Right lobe of liver (tissue), 6 donors: ENCODE data around the gene VPS18. TPM values are rescaled to one million over a fixed set of nuclear protein-coding genes. Genes with fewer than 3 reads are reported as not detected.

Source experiments
- ATAC-seq, 4 donors: fragments of 200-7000 bp; cut with Tn5 transposase; one replicate each; pipeline ENCODE4 v1.9.1; 2020; ENCODE audit warnings: mild to moderate bottlenecking in 4 of 4, moderate library complexity in 4 of 4
- DNase-seq, 3 donors: peaks; one replicate each; pipeline ENCODE4 v3.0.0-alpha.2; 2020
- H3K27ac ChIP-seq, 3 donors: fragments of 200-600 bp; one replicate each; pipeline ENCODE4 v1.8.0; 2022
- H3K27me3 ChIP-seq, 2 donors: fragments of 200-600 bp; one replicate each; pipeline ENCODE4 v1.8.0; 2022
- H3K36me3 ChIP-seq, 4 donors: fragments of 200-600 bp; sonication (generic) in 1 of 4; one replicate each; pipeline versions ENCODE4 v1.5.1 to v1.8.0; 2017 to 2022; ENCODE audit warnings: control low read depth in 1 of 4
- H3K4me1 ChIP-seq, 4 donors: fragments of 200-600 bp; sonication (generic) in 1 of 4; one replicate each; pipeline versions ENCODE4 v1.5.1 to v1.8.0; 2017 to 2022; ENCODE audit warnings: control low read depth in 1 of 4
- H3K4me3 ChIP-seq, 3 donors: fragments of 200-600 bp; one replicate each; pipeline ENCODE4 v1.8.0; 2022
- H3K9me3 ChIP-seq, 4 donors: fragments of 200-600 bp; sonication (generic) in 1 of 4; one replicate each; pipeline versions ENCODE4 v1.5.1 to v1.8.0; 2017 to 2022; ENCODE audit warnings: control low read depth in 1 of 4
- CTCF ChIP-seq, 4 donors: fragments of 200-600 bp in 3 of 4; fragments of 450-650 bp in 1 of 4; IDR thresholded peaks; one replicate each; pipeline versions ENCODE4 v1.5.1 to v1.8.0; 2016 to 2022; ENCODE audit warnings: antibody characterized with exemption in 4 of 4, mild to moderate bottlenecking in 2 of 4
- POLR2A ChIP-seq: fragments of 450-650 bp; IDR thresholded peaks from one replicate; pipeline ENCODE4 v1.6.1; 2017; ENCODE audit warnings: antibody characterized with exemption, mild to moderate bottlenecking
- WGBS: methylation state at CpG from one replicate; pipeline ENCODE4 v1.1.6; 2018; ENCODE audit warnings: low coverage, low lambda C conversion rate; ENCODE audit not compliant: insufficient coverage; ENCODE audit errors: missing lambda C conversion rate; 5-methylcytosine and 5-hydroxymethylcytosine counted together
- intact Hi-C, 2 donors: fragments of 100-400 bp; cut with DNase I; formaldehyde crosslinking; loops; one replicate each; pipeline versions ENCODE4 v1.11.2 to v1.14.1; 2022
- total RNA-seq, 6 experiments: library from RNA; depleted of rRNA in 2 of 6; stranded (reverse); fragments of >200 nt in 2 of 6; fragmentation: NEBNext Ultra II Directional in 3 of 6; extraction: Animal tissue kit (Norgen Biotek cat#: 25700) in 3 of 6; gene quantifications; one replicate each; pipeline versions ENCODE4 v1.1.0 to v1.2.4, GENCODE V29; 2016 to 2023
- donor health status: DM: no; HTN: yes; CAD: no.
- donor health status: DM: no; HTN: no; CAD: no.
- donor health status: DM: no; HTN: no; CAD: no.
- donor health status: DM: no; HTN: yes; CAD: no.
- donor health status: DM: no; HTN: yes; CAD: no.

The VPS18 gene
- total RNA-seq, 6 experiments from 2014 or later, result 8.4 to 24.7 (median 12.9) TPM

- ATAC-seq, result peak in 1 of 4 donors; percentile 20
- H3K27ac ChIP-seq, result peak overlapping the region in 1 of 3 donors; percentile 60
- peak in 1 of 3 donors; percentile 28 for DNase-seq
- no peaks in the 10 kb centered on the region for H3K9me3 ChIP-seq
- WGBS, result no CpG with 5 or more reads among the region's 19 CpGs
- no peaks in the 10 kb centered on the region for H3K36me3 ChIP-seq
- H3K27me3 ChIP-seq, result no peaks in the 10 kb centered on the region
- no peak overlapping the region for H3K4me3 ChIP-seq
- no peaks in the 10 kb centered on the region for H3K4me1 ChIP-seq
- intact Hi-C loops, result no loop called here
- TF ChIP-seq CTCF (IDR thresholded peaks at IDR 0.05) (no peak), POLR2A (no peak)
These were observed 24.6 kb downstream of the VPS18 start for GRCh38 chr15:40918799-40919392.

GRCh38 chr15:40921949-40922607 lies 27.8 kb downstream of the VPS18 start:
- no peaks in the 10 kb centered on the region for H3K36me3 ChIP-seq
- peaks cover 0 to 16% (median 6%) of the 10 kb centered on the region in 4 donors for H3K4me1 ChIP-seq
- H3K27me3 ChIP-seq, result peaks cover 0 to 7% of the 10 kb centered on the region in 2 donors
- TF ChIP-seq POLR2A (no peak), CTCF (IDR thresholded peaks at IDR 0.05) (no peak)
- ATAC-seq (peak in 3 of 4 donors; percentile 4 to 18 (median 17)), DNase-seq (no peak)
- H3K4me3 ChIP-seq, result no peak overlapping the region
- no peak overlapping the region for H3K27ac ChIP-seq
- intact Hi-C loops, result no loop called here
- 17% methylated on average over 1 of the region's 5 CpGs for WGBS
- no peaks in the 10 kb centered on the region for H3K9me3 ChIP-seq

GRCh38 chr15:40922608-40923005 lies 28.4 kb downstream of the VPS18 start:
- DNase-seq (no peak), ATAC-seq (no peak)
- 52% methylated on average over 4 of the region's 10 CpGs for WGBS
- Histone ChIP-seq H3K4me3 (no peak overlapping the region), H3K36me3 (no peaks in the 10 kb centered on the region), H3K4me1 (peaks cover 0 to 16% (median 6%) of the 10 kb centered on the region in 4 donors), H3K27me3 (peaks cover 0 to 12% of the 10 kb centered on the region in 2 donors), H3K27ac (no peak overlapping the region), H3K9me3 (no peaks in the 10 kb centered on the region)
- intact Hi-C loops, result no loop called here
- no peak for TF ChIP-seq POLR2A
- TF ChIP-seq CTCF (IDR thresholded peaks at IDR 0.05), result no peak

GRCh38 chr15:40923551-40923950 lies 29.3 kb downstream of the VPS18 start:
- no CpG with 5 or more reads among the region's 9 CpGs for WGBS
- peaks cover 0 to 23% (median 9%) of the 10 kb centered on the region in 4 donors for H3K4me1 ChIP-seq

More at GRCh38 chr15:40923551-40923950, 29.3 kb downstream of the VPS18 start:
- TF ChIP-seq CTCF (IDR thresholded peaks at IDR 0.05) (no peak), POLR2A (no peak)
- Histone ChIP-seq H3K4me3 (no peak overlapping the region), H3K9me3 (no peaks in the 10 kb centered on the region), H3K27ac (no peak overlapping the region), H3K36me3 (no peaks in the 10 kb centered on the region), H3K27me3 (peaks cover 0 to 12% of the 10 kb centered on the region in 2 donors)
- intact Hi-C loops, result no loop called here
- no peak for ATAC-seq
- no peak for DNase-seq
